ENCODE measurements around the gene LCMT1. TPM values are rescaled to one million over a fixed set of nuclear protein-coding genes. Genes with fewer than 3 reads are reported as not detected.

LCMT1 gene
- total RNA-seq, 1 donor from 2014 or later, result 35.7 TPM

DNA sequence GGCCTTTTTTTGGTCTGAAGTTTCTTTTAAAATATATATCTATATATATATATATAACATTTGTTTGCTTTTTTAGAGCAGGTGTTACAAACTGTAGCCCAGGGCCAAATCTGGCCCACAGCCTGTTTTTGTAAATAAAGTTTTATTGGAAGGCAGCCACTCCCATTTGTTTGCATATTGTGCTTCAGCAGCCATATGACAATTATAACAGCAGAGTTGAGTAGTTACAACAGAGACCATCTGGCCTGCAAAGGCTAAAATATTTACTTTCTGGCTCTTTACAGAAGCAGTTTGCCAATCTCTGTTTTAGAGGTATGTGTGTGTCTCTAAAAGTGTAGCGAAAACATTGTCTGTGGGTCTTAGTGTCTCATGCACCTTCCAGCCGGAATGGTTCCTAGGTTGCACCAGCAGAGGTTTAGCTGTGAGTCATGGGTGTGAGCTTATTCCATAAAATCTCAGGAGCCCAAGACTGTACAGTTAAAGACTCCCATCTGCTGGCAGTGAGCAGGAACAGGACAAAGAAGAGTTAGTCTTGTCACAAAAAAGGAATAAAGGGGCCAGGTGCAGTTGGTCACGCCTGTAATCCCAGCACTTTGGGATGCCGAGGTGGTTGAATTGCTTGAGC is 23.8 kb downstream of the LCMT1 start:
- ATAC-seq, result no peak
- intact Hi-C loops (cut with DNase I), result no loop called here

DNA sequence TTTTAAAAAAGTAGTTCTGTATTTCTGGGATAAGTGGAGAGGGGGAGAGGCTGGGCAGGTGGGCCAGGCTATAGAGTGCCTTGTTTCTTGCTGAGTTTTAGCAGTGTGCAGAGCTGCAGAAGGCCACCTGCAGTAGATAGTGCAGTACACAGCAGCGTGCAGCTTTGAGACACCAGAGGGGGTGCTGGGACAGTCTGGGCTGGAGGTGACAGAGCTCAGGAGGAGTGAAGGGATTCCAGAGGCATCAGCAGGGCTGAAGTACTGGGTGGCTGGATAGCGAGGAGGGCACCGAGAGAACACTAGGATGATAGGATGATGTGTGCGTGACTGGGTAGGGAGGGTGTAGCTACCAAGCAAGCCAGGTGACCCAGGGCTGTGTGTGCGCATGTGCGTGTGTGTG is 26.6 kb downstream of the LCMT1 start:
- Histone ChIP-seq H3K9me3 (no peaks in the 10 kb centered on the region), H3K27ac (no peak overlapping the region), H3K4me1 (no peaks in the 10 kb centered on the region), H3K27me3 (ENCODE audit: low read depth) (no peaks in the 10 kb centered on the region), H3K4me3 (no peak overlapping the region), H3K36me3 (peaks cover 92% of the 10 kb centered on the region)
- intact Hi-C loops (cut with DNase I), result no loop called here
- no peak for DNase-seq
- TF ChIP-seq, protein P1, sequence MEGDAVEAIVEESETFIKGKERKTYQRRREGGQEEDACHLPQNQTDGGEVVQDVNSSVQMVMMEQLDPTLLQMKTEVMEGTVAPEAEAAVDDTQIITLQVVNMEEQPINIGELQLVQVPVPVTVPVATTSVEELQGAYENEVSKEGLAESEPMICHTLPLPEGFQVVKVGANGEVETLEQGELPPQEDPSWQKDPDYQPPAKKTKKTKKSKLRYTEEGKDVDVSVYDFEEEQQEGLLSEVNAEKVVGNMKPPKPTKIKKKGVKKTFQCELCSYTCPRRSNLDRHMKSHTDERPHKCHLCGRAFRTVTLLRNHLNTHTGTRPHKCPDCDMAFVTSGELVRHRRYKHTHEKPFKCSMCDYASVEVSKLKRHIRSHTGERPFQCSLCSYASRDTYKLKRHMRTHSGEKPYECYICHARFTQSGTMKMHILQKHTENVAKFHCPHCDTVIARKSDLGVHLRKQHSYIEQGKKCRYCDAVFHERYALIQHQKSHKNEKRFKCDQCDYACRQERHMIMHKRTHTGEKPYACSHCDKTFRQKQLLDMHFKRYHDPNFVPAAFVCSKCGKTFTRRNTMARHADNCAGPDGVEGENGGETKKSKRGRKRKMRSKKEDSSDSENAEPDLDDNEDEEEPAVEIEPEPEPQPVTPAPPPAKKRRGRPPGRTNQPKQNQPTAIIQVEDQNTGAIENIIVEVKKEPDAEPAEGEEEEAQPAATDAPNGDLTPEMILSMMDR (IDR thresholded peaks at IDR 0.05), result no peak
- ATAC-seq, result no peak

More for the DNA sequence above, 23.8 kb downstream of the LCMT1 start:
- Histone ChIP-seq H3K4me3 (no peak overlapping the region), H3K9me3 (no peaks in the 10 kb centered on the region), H3K27me3 (ENCODE audit: low read depth) (no peaks in the 10 kb centered on the region), H3K36me3 (peaks cover 85% of the 10 kb centered on the region), H3K4me1 (no peaks in the 10 kb centered on the region), H3K27ac (no peak overlapping the region)
- no peak for DNase-seq
- TF ChIP-seq, protein P1 (IDR thresholded peaks at IDR 0.05), result no peak

DNA sequence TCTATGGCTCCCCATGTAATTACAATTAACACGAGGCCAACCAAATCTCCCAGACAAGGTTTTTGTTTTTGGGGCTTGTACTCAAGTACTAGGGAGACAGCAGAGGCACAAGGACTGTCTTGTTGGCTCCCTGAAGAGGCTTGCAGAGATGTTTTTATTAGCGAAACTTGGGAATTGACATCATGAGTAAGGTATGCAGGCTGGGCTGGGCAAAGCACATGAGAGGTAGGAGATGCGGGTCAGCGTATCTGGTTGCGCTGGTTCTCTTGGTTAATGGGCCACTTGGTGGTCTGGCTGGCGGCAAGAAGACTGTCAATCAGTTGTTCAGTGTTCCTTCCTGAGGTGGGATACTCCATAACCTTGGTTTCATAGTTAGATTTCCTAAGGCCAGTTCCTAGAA is 28.9 kb downstream of the LCMT1 start:
- intact Hi-C loops (cut with DNase I), result no loop called here
- DNase-seq (no peak), ATAC-seq (no peak)
- H3K27me3 ChIP-seq (ENCODE audit: low read depth), result no peaks in the 10 kb centered on the region
- no peak overlapping the region for H3K4me3 ChIP-seq
- TF ChIP-seq, protein P1 (IDR thresholded peaks at IDR 0.05), result no peak
- H3K9me3 ChIP-seq, result no peaks in the 10 kb centered on the region
- H3K36me3 ChIP-seq, result peaks cover 92% of the 10 kb centered on the region
- no peaks in the 10 kb centered on the region for H3K4me1 ChIP-seq
- no peak overlapping the region for H3K27ac ChIP-seq

DNA sequence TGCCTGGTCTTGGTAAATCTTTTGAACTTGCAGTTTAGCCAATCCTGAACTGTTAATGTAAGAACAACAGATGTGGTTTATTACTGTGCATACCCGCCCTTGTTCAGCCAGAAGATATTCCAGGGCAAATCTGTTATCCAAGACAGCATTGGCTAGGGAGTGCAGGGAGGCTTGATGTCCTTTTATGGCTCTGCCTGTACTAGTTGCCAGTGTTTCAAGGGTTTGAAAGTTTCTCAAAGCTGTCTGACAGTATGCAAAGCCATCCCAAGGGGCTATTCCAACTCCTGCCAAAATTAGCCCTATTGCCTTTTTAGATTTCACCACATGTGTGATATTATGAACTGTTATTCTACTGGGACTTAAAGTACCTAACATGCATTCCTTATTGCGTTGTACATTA is 30.1 kb downstream of the LCMT1 start:
- no peaks in the 10 kb centered on the region for H3K27me3 ChIP-seq (ENCODE audit: low read depth)
- DNase-seq (no peak), ATAC-seq (no peak)
- H3K36me3 ChIP-seq, result peaks cover 89% of the 10 kb centered on the region
- no peaks in the 10 kb centered on the region for H3K4me1 ChIP-seq
- intact Hi-C loops (cut with DNase I), result no loop called here
- no peak overlapping the region for H3K4me3 ChIP-seq
- no peak overlapping the region for H3K27ac ChIP-seq
- TF ChIP-seq, protein P1 (IDR thresholded peaks at IDR 0.05), result no peak
- H3K9me3 ChIP-seq, result no peaks in the 10 kb centered on the region

DNA sequence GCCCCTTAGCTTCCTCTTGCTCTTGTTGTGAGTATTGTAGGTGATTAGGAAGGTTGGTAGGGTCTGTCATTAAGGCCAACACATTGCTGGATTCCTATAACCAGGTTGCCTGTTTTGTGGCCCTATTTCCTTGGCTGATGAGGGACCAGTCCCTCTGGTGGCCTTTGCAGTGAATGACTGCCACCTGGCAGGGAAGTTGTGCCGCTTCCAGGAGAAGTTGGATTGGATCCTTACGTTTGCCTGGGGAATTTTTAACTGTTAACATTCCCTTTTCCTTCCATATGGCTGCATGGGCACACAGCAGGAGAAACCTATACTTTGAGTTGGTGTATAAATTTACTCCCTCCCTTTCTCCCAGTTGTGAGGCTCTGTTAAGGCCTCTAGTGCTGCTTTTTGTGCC is 32.4 kb downstream of the LCMT1 start:
- DNase-seq (no peak), ATAC-seq (no peak)
- intact Hi-C loops (cut with DNase I), result no loop called here

More for the DNA sequence above, 32.4 kb downstream of the LCMT1 start:
- H3K27ac ChIP-seq, result no peak overlapping the region
- TF ChIP-seq, protein P1 (IDR thresholded peaks at IDR 0.05), result no peak
- no peak overlapping the region for H3K4me3 ChIP-seq
- no peaks in the 10 kb centered on the region for H3K4me1 ChIP-seq
- H3K36me3 ChIP-seq, result peaks cover 75% of the 10 kb centered on the region
- no peaks in the 10 kb centered on the region for H3K9me3 ChIP-seq
- no peaks in the 10 kb centered on the region for H3K27me3 ChIP-seq (ENCODE audit: low read depth)
